Activated T-helper 2 cell treated with anti-CD3 and anti-CD28 coated beads, Interferon-gamma antibody, Interleukin-2, Interleukin-4, amounts not matched to agents 10 μg/mL and 5 μg/mL and 100 μg/mL, durations not matched to agents 14 hours and 24 hours and 36 hours (primary cell): ENCODE results near the gene NLN. TPM values are rescaled to one million over a fixed set of nuclear protein-coding genes. Genes with fewer than 3 reads are reported as not detected.
"Not testable (repeated sequence)": the region's sequence is repeated elsewhere in the genome, so short reads cannot be mapped to it uniquely, and the experiment has no call there.

ENCODE experiments used
- DNase-seq: peaks from one replicate; pipeline ENCODE4 v3.0.0; 2021; ENCODE audit warnings: low spot score
- H3K27ac Mint-ChIP-seq: one replicate; pipeline ENCODE4 v1.8.0; 2021; ENCODE audit warnings: mixed read lengths
- H3K27me3 Mint-ChIP-seq: one replicate; pipeline ENCODE4 v1.8.0; 2021; ENCODE audit warnings: low read depth, mixed read lengths
- H3K36me3 Mint-ChIP-seq: one replicate; pipeline ENCODE4 v1.8.0; 2021; ENCODE audit warnings: low read depth, mixed read lengths
- H3K4me1 Mint-ChIP-seq: one replicate; pipeline ENCODE4 v1.8.0; 2021; ENCODE audit warnings: low read depth, mixed read lengths
- H3K4me3 Mint-ChIP-seq: one replicate; pipeline ENCODE4 v1.8.0; 2021; ENCODE audit warnings: low read depth, mild to moderate bottlenecking, moderate library complexity, mixed read lengths
- H3K9me3 Mint-ChIP-seq: one replicate; pipeline ENCODE4 v1.8.0; 2021; ENCODE audit warnings: mixed read lengths
- intact Hi-C: fragments of 100-400 bp; cut with micrococcal nuclease; formaldehyde crosslinking; loops from one replicate; pipeline ENCODE4 v1.15.1; 2023
- total RNA-seq: library from RNA; stranded (reverse); gene quantifications from 2 replicates; pipeline ENCODE4 v1.2.3, GENCODE V29; 2022

NLN gene
- total RNA-seq, 1 donor from 2014 or later: 22.5 TPM

- H3K4me3 Mint-ChIP-seq: no peak overlapping the region
Observed at GRCh38 chr5:65791712-65792673, 70.0 kb downstream of the NLN start.

GRCh38 chr5:65796269-65796668 lies 74.3 kb downstream of the NLN start:
- no peak overlapping the region for H3K27ac Mint-ChIP-seq
- intact Hi-C loops: no loop called here
- peaks cover 13% of the 10 kb centered on the region for H3K4me1 Mint-ChIP-seq
- peaks cover 16% of the 10 kb centered on the region for H3K36me3 Mint-ChIP-seq
- no peaks in the 10 kb centered on the region for H3K9me3 Mint-ChIP-seq
- H3K27me3 Mint-ChIP-seq: no peaks in the 10 kb centered on the region
- no peak overlapping the region for H3K4me3 Mint-ChIP-seq
- DNase-seq: no peak

More at GRCh38 chr5:65791712-65792673, 70.0 kb downstream of the NLN start:
- Mint-ChIP-seq H3K9me3 (peaks cover 10% of the 10 kb centered on the region), H3K27ac (no peak overlapping the region), H3K4me1 (peaks cover 12% of the 10 kb centered on the region), H3K36me3 (peaks cover 36% of the 10 kb centered on the region), H3K27me3 (no peaks in the 10 kb centered on the region)
- DNase-seq: no peak
- intact Hi-C loops: no loop called here

- Mint-ChIP-seq H3K9me3 (peaks cover 3% of the 10 kb centered on the region), H3K4me1 (peaks cover 16% of the 10 kb centered on the region)
Observed at GRCh38 chr5:65796751-65797316, 74.8 kb downstream of the NLN start.

GRCh38 chr5:65797481-65797880 lies 75.5 kb downstream of the NLN start:
- intact Hi-C loops: no loop called here
- Mint-ChIP-seq H3K36me3 (peaks cover 25% of the 10 kb centered on the region), H3K4me3 (no peak overlapping the region), H3K27me3 (no peaks in the 10 kb centered on the region), H3K4me1 (peaks cover 18% of the 10 kb centered on the region), H3K9me3 (peaks cover 6% of the 10 kb centered on the region), H3K27ac (no peak overlapping the region)
- no peak for DNase-seq

More at GRCh38 chr5:65796751-65797316, 74.8 kb downstream of the NLN start:
- Mint-ChIP-seq H3K27ac (no peak overlapping the region), H3K27me3 (no peaks in the 10 kb centered on the region), H3K36me3 (peaks cover 19% of the 10 kb centered on the region), H3K4me3 (no peak overlapping the region)
- intact Hi-C loops: no loop called here
- no peak for DNase-seq

GRCh38 chr5:65799857-65800256 lies 77.9 kb downstream of the NLN start:
- no peak overlapping the region for H3K27ac Mint-ChIP-seq
- peaks cover 42% of the 10 kb centered on the region for H3K36me3 Mint-ChIP-seq
- intact Hi-C loops: loop anchor here (5.0 kb wide), 1 partner anchor 33 kb away; no protein-coding TSS in a partner anchor
- H3K27me3 Mint-ChIP-seq: no peaks in the 10 kb centered on the region
- H3K9me3 Mint-ChIP-seq: peaks cover 6% of the 10 kb centered on the region
- H3K4me1 Mint-ChIP-seq: peaks cover 32% of the 10 kb centered on the region
- H3K4me3 Mint-ChIP-seq: no peak overlapping the region
- no peak for DNase-seq

- DNase-seq: no peak
- peaks cover 6% of the 10 kb centered on the region for H3K9me3 Mint-ChIP-seq
- no peak overlapping the region for H3K4me3 Mint-ChIP-seq
- intact Hi-C loops: loop anchor here (5.0 kb wide), 1 partner anchor 33 kb away; no protein-coding TSS in a partner anchor
- H3K27me3 Mint-ChIP-seq: peaks cover 7% of the 10 kb centered on the region
- H3K4me1 Mint-ChIP-seq: peaks cover 38% of the 10 kb centered on the region
- peaks cover 51% of the 10 kb centered on the region for H3K36me3 Mint-ChIP-seq
- no peak overlapping the region for H3K27ac Mint-ChIP-seq
Observed at GRCh38 chr5:65800775-65801174, 78.8 kb downstream of the NLN start.

GRCh38 chr5:65801352-65801783 lies 79.4 kb downstream of the NLN start:
- peaks cover 6% of the 10 kb centered on the region for H3K9me3 Mint-ChIP-seq
- peaks cover 57% of the 10 kb centered on the region for H3K36me3 Mint-ChIP-seq
- peaks cover 38% of the 10 kb centered on the region for H3K4me1 Mint-ChIP-seq
- no peak overlapping the region for H3K4me3 Mint-ChIP-seq
- intact Hi-C loops: loop anchor here (5.0 kb wide), 1 partner anchor 34 kb away; no protein-coding TSS in a partner anchor
- DNase-seq: no peak
- H3K27me3 Mint-ChIP-seq: peaks cover 13% of the 10 kb centered on the region
- H3K27ac Mint-ChIP-seq: no peak overlapping the region

- Mint-ChIP-seq H3K4me3 (no peak overlapping the region), H3K27ac (no peak overlapping the region), H3K9me3 (peaks cover 6% of the 10 kb centered on the region), H3K27me3 (peaks cover 16% of the 10 kb centered on the region), H3K36me3 (peaks cover 54% of the 10 kb centered on the region), H3K4me1 (peaks cover 34% of the 10 kb centered on the region)
- DNase-seq: no peak
- intact Hi-C loops: loop anchor here (5.0 kb wide), 1 partner anchor 35 kb away; no protein-coding TSS in a partner anchor
Observed at GRCh38 chr5:65802080-65802479, 80.1 kb downstream of the NLN start.

GRCh38 chr5:65802820-65803219 lies 80.8 kb downstream of the NLN start:
- intact Hi-C loops: loop anchor here (5.0 kb wide), 1 partner anchor 36 kb away; no protein-coding TSS in a partner anchor
- peaks cover 31% of the 10 kb centered on the region for H3K4me1 Mint-ChIP-seq
- peaks cover 49% of the 10 kb centered on the region for H3K36me3 Mint-ChIP-seq
- no peak overlapping the region for H3K4me3 Mint-ChIP-seq
- no peak for DNase-seq
- peaks cover 6% of the 10 kb centered on the region for H3K9me3 Mint-ChIP-seq
- H3K27ac Mint-ChIP-seq: no peak overlapping the region
- H3K27me3 Mint-ChIP-seq: peaks cover 16% of the 10 kb centered on the region

GRCh38 chr5:65803699-65804391 lies 81.8 kb downstream of the NLN start:
- Mint-ChIP-seq H3K27ac (peak overlapping the region; percentile 3), H3K4me1 (peaks cover 31% of the 10 kb centered on the region), H3K36me3 (peaks cover 48% of the 10 kb centered on the region), H3K27me3 (peaks cover 16% of the 10 kb centered on the region), H3K9me3 (peaks cover 6% of the 10 kb centered on the region), H3K4me3 (no peak overlapping the region)
- DNase-seq: no peak
- intact Hi-C loops: loop anchor here (2.0 to 5.0 kb wide), 3 partner anchors 25 to 123 kb away; partner anchors contain the start of gene ERBIN

- Mint-ChIP-seq H3K4me3 (no peak overlapping the region), H3K4me1 (peaks cover 31% of the 10 kb centered on the region), H3K27ac (no peak overlapping the region), H3K36me3 (peaks cover 56% of the 10 kb centered on the region), H3K27me3 (peaks cover 16% of the 10 kb centered on the region), H3K9me3 (peaks cover 6% of the 10 kb centered on the region)
- no peak for DNase-seq
- intact Hi-C loops: loop anchor here (2.0 kb wide), 2 partner anchors 26 to 122 kb away; partner anchors contain the start of gene ERBIN
Observed at GRCh38 chr5:65805089-65805488, 83.1 kb downstream of the NLN start.

GRCh38 chr5:65807494-65807893 lies 85.5 kb downstream of the NLN start:
- H3K9me3 Mint-ChIP-seq, H3K4me3 Mint-ChIP-seq, DNase-seq, H3K27ac Mint-ChIP-seq, intact Hi-C loops: not testable (repeated sequence)
- Mint-ChIP-seq H3K36me3 (peaks cover 49% of the 10 kb centered on the region), H3K4me1 (peaks cover 28% of the 10 kb centered on the region), H3K27me3 (peaks cover 16% of the 10 kb centered on the region)
